ENCODE measurements around the gene COX8C. TPM values are rescaled to one million over a fixed set of nuclear protein-coding genes. Genes with fewer than 3 reads are reported as not detected.

Gene COX8C
- total and polyA plus RNA-seq, 2 donors = 0.23 TPM; not detected in 1

- H3K27ac ChIP-seq (ENCODE audit: low read depth) = no peak overlapping the region
- DNase-seq (ENCODE audit: extremely low spot score) = no peak
- no peak overlapping the region for H3K4me3 ChIP-seq (ENCODE audit: low read depth, low read length)
- H3K4me1 ChIP-seq (ENCODE audit: insufficient read depth) = no peaks in the 10 kb centered on the region
- H3K36me3 ChIP-seq (ENCODE audit: insufficient read depth) = no peaks in the 10 kb centered on the region
These were observed 31.4 kb upstream of the COX8C start for GRCh38 chr14:93315575-93315974.

GRCh38 chr14:93316716-93317115 is 30.3 kb upstream of the COX8C start:
- WGBS = 69% methylated on average over 4 of the region's 4 CpGs
- Histone ChIP-seq H3K27ac (ENCODE audit: low read depth) (no peak overlapping the region), H3K4me1 (ENCODE audit: insufficient read depth) (no peaks in the 10 kb centered on the region), H3K36me3 (ENCODE audit: insufficient read depth) (no peaks in the 10 kb centered on the region), H3K4me3 (ENCODE audit: low read depth, low read length) (no peak overlapping the region)
- DNase-seq (ENCODE audit: extremely low spot score) = no peak

- no peaks in the 10 kb centered on the region for H3K36me3 ChIP-seq (ENCODE audit: insufficient read depth)
- no peaks in the 10 kb centered on the region for H3K4me1 ChIP-seq (ENCODE audit: insufficient read depth)
- H3K4me3 ChIP-seq (ENCODE audit: low read depth, low read length) = no peak overlapping the region
- no peak overlapping the region for H3K27ac ChIP-seq (ENCODE audit: low read depth)
- 81% methylated on average over 7 of the region's 7 CpGs for WGBS
- no peak for DNase-seq (ENCODE audit: extremely low spot score)
These were observed 29.6 kb upstream of the COX8C start for GRCh38 chr14:93317210-93317874.

GRCh38 chr14:93317875-93318807 is 28.8 kb upstream of the COX8C start:
- WGBS = 58% methylated on average over 6 of the region's 6 CpGs
- Histone ChIP-seq H3K4me3 (ENCODE audit: low read depth, low read length) (no peak overlapping the region), H3K27ac (ENCODE audit: low read depth) (no peak overlapping the region), H3K4me1 (ENCODE audit: insufficient read depth) (no peaks in the 10 kb centered on the region), H3K36me3 (ENCODE audit: insufficient read depth) (no peaks in the 10 kb centered on the region)
- no peak for DNase-seq (ENCODE audit: extremely low spot score)

- no peaks in the 10 kb centered on the region for H3K4me1 ChIP-seq (ENCODE audit: insufficient read depth)
- 81% methylated on average over 5 of the region's 5 CpGs for WGBS
These were observed 28.1 kb upstream of the COX8C start for GRCh38 chr14:93318927-93319326.

GRCh38 chr14:93319494-93319893 is 27.5 kb upstream of the COX8C start:
- no peak overlapping the region for H3K27ac ChIP-seq (ENCODE audit: low read depth)
- H3K36me3 ChIP-seq (ENCODE audit: insufficient read depth) = no peaks in the 10 kb centered on the region
- no peak overlapping the region for H3K4me3 ChIP-seq (ENCODE audit: low read depth, low read length)
- no peak for DNase-seq (ENCODE audit: extremely low spot score)
- 85% methylated on average over 2 of the region's 2 CpGs for WGBS
- H3K4me1 ChIP-seq (ENCODE audit: insufficient read depth) = no peaks in the 10 kb centered on the region

More at GRCh38 chr14:93318927-93319326, 28.1 kb upstream of the COX8C start:
- Histone ChIP-seq H3K36me3 (ENCODE audit: insufficient read depth) (no peaks in the 10 kb centered on the region), H3K27ac (ENCODE audit: low read depth) (no peak overlapping the region), H3K4me3 (ENCODE audit: low read depth, low read length) (no peak overlapping the region)
- no peak for DNase-seq (ENCODE audit: extremely low spot score)

GRCh38 chr14:93319958-93320357 is 27.0 kb upstream of the COX8C start:
- Histone ChIP-seq H3K4me3 (ENCODE audit: low read depth, low read length) (no peak overlapping the region), H3K36me3 (ENCODE audit: insufficient read depth) (no peaks in the 10 kb centered on the region), H3K27ac (ENCODE audit: low read depth) (no peak overlapping the region), H3K4me1 (ENCODE audit: insufficient read depth) (no peaks in the 10 kb centered on the region)
- WGBS = 76% methylated on average over 1 of the region's 1 CpG
- no peak for DNase-seq (ENCODE audit: extremely low spot score)

- Histone ChIP-seq H3K27ac (ENCODE audit: low read depth) (no peak overlapping the region), H3K4me3 (ENCODE audit: low read depth, low read length) (no peak overlapping the region), H3K4me1 (ENCODE audit: insufficient read depth) (no peaks in the 10 kb centered on the region), H3K36me3 (ENCODE audit: insufficient read depth) (no peaks in the 10 kb centered on the region)
- no peak for DNase-seq (ENCODE audit: extremely low spot score)
These were observed 26.5 kb upstream of the COX8C start for GRCh38 chr14:93320489-93320888.

GRCh38 chr14:93322929-93323599 is 23.9 kb upstream of the COX8C start:
- no peak overlapping the region for H3K27ac ChIP-seq (ENCODE audit: low read depth)
- H3K4me1 ChIP-seq (ENCODE audit: insufficient read depth) = no peaks in the 10 kb centered on the region
- H3K36me3 ChIP-seq (ENCODE audit: insufficient read depth) = no peaks in the 10 kb centered on the region
- no peak overlapping the region for H3K4me3 ChIP-seq (ENCODE audit: low read depth, low read length)
- WGBS = 90% methylated on average over 5 of the region's 5 CpGs
- DNase-seq (ENCODE audit: extremely low spot score) = no peak

DNA sequence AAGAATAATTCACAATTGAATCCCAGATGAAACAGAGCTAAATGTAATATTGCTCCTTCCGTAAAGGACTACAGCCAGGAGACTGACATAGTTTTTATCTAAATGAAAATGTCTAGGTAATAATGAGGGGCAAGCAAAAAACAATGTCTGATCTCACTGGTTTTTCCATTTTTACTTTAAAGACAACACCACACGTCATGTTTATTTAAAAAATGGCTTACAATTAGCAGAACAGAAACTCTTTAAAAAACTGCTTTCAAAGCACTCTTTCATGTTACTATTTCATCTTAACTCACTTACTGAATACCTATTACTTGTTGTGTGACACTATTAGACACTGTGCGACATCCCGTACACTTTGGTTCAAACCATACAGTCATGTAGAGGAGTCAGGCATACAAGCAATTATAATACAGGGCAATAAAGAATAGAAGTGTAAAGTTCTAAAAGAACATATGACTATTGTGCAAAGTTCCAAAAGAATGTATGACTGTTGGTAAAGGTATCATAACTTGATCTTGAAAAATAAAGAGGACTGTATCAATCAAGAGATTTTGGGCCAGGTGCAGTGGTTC is 23.3 kb upstream of the COX8C start:
- 94% methylated on average over 4 of the region's 4 CpGs for WGBS
- Histone ChIP-seq H3K27ac (ENCODE audit: low read depth) (no peak overlapping the region), H3K4me1 (ENCODE audit: insufficient read depth) (no peaks in the 10 kb centered on the region), H3K36me3 (ENCODE audit: insufficient read depth) (no peaks in the 10 kb centered on the region), H3K4me3 (ENCODE audit: low read depth, low read length) (no peak overlapping the region)
- DNase-seq (ENCODE audit: extremely low spot score) = no peak

- H3K36me3 ChIP-seq (ENCODE audit: insufficient read depth) = no peaks in the 10 kb centered on the region
- over 99% methylated on average over 5 of the region's 5 CpGs for WGBS
- no peak overlapping the region for H3K4me3 ChIP-seq (ENCODE audit: low read depth, low read length)
- DNase-seq (ENCODE audit: extremely low spot score) = no peak
- no peaks in the 10 kb centered on the region for H3K4me1 ChIP-seq (ENCODE audit: insufficient read depth)
- no peak overlapping the region for H3K27ac ChIP-seq (ENCODE audit: low read depth)
These were observed 20.8 kb upstream of the COX8C start for GRCh38 chr14:93326196-93326595.

DNA sequence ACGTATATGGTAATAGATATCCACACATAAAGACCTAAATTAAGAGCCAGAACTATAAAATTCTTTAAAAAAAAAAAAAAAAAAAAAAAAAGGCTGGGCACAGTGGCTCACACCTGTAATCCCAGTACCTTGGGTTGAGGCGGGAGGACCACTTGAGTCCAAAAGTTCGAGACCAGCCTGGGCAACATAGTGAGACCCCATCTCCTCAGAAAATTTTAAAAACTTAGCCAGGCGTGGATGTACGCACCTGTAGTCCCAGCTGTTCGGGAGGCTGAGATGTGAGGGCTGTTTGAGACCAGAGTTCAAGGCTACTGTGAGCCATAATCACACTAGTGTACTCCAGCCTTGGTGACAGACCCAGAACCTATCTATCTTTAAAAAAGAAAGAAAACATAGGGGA is 18.4 kb upstream of the COX8C start:
- H3K27ac ChIP-seq (ENCODE audit: low read depth) = no peak overlapping the region
- WGBS = 98% methylated on average over 6 of the region's 6 CpGs
- DNase-seq (ENCODE audit: extremely low spot score) = no peak

DNA sequence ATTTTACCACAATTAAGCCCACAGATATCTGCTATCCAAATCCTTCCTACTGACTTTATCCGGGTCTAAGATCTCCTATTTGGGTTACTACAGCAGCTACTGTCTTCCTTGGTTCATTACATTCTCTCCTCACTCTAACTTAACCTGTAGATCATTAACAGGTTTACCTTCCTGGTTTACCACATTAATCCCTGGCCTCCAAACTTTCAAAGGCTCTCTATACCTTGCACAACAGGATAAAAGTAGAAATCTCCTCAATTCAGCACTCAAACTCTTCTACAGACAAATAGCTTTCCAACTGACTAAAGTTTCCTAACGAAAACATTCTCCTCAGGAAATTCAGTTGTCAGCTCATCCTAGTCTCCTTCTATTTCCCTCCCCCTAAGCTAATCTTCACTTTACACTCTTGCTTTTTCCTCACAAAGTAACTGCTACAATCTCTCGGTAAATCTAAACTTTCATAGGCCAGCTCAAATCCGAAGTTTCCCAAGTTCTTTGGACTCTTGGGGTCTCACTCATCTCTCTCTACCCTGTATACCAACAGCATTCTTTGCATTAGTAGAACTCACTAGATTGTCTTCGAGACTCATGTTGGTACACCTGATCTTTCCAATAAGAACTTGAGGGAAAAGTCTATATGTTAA is 16.9 kb upstream of the COX8C start:
- H3K4me3 ChIP-seq (ENCODE audit: low read depth, low read length) = no peak overlapping the region
- peak overlapping the region; percentile 10 for H3K27ac ChIP-seq (ENCODE audit: low read depth)
- H3K36me3 ChIP-seq (ENCODE audit: insufficient read depth) = no peaks in the 10 kb centered on the region
- no peak for DNase-seq (ENCODE audit: extremely low spot score)
- WGBS = 70% methylated on average over 5 of the region's 5 CpGs
- no peaks in the 10 kb centered on the region for H3K4me1 ChIP-seq (ENCODE audit: insufficient read depth)

More for the DNA sequence above, 18.4 kb upstream of the COX8C start:
- H3K4me1 ChIP-seq (ENCODE audit: insufficient read depth) = no peaks in the 10 kb centered on the region
- no peaks in the 10 kb centered on the region for H3K36me3 ChIP-seq (ENCODE audit: insufficient read depth)
- H3K4me3 ChIP-seq (ENCODE audit: low read depth, low read length) = no peak overlapping the region

All from urinary bladder (tissue), 4 donors.